WTC11 (cell line): ENCODE measurements around the gene FAM156A. TPM values are rescaled to one million over a fixed set of nuclear protein-coding genes. Genes with fewer than 3 reads are reported as not detected.

ENCODE experiments used
- ATAC-seq: fragments of 200-7000 bp; cut with Tn5 transposase; 2 replicates; pipeline ENCODE4 v1.10.0; 2021; ENCODE audit warnings: mild to moderate bottlenecking, moderate library complexity
- CTCF ChIA-PET: fragments of 300-600 bp; sonication (Branson Sonifier 250); formaldehyde crosslinking; loops from one replicate; lab custom pipeline; 2021; ENCODE audit warnings: antibody characterized with exemption; lab: Charles Lee
- POLR2A ChIA-PET: fragments of 350-600 bp; sonication (Branson Sonifier 250); formaldehyde crosslinking; loops from one replicate; lab custom pipeline; 2021; ENCODE audit warnings: antibody characterized with exemption; lab: Charles Lee
- DNase-seq: peaks from one replicate; pipeline ENCODE4 v3.0.0; 2021; ENCODE audit warnings: low spot score
- H3K27ac Mint-ChIP-seq: 2 replicates; pipeline ENCODE4 v1.8.0; 2021; ENCODE audit warnings: mixed read lengths
- H3K27me3 Mint-ChIP-seq: 2 replicates; pipeline ENCODE4 v1.8.0; 2021; ENCODE audit warnings: low read depth, mild to moderate bottlenecking, moderate library complexity, mixed read lengths
- H3K36me3 Mint-ChIP-seq: 2 replicates; pipeline ENCODE4 v1.8.0; 2021; ENCODE audit warnings: mixed read lengths
- H3K4me1 Mint-ChIP-seq: 2 replicates; pipeline ENCODE4 v1.8.0; 2022; ENCODE audit warnings: mixed read lengths
- H3K4me3 Mint-ChIP-seq: 2 replicates; pipeline ENCODE4 v1.8.0; 2021; ENCODE audit warnings: mild to moderate bottlenecking, moderate library complexity, mixed read lengths
- H3K9me3 Mint-ChIP-seq: 2 replicates; pipeline ENCODE4 v1.8.0; 2021; ENCODE audit warnings: mixed read lengths
- EMX1 ChIP-seq: fragments of 250-450 bp; sonication (Bioruptor Pico); IDR thresholded peaks from 2 replicates; pipeline ENCODE4 v1.8.0; 2021; ENCODE audit warnings: mild to moderate bottlenecking
- GRHL2 ChIP-seq: fragments of 250-450 bp; sonication (Bioruptor Pico); IDR thresholded peaks from 2 replicates; pipeline ENCODE4 v1.8.0; 2022; ENCODE audit warnings: mild to moderate bottlenecking, moderate library complexity; ENCODE audit not compliant: insufficient replicate concordance, severe bottlenecking
- HMGA2 ChIP-seq: fragments of 250-450 bp; sonication (Bioruptor Pico); IDR thresholded peaks from 2 replicates; pipeline ENCODE4 v1.4.0; 2021; ENCODE audit warnings: mild to moderate bottlenecking, moderate library complexity
- NFYB ChIP-seq: sonication (generic); formaldehyde crosslinking; conservative IDR thresholded peaks from 2 replicates; pipeline ENCODE4 v1.8.0; 2022; ENCODE audit warnings: low read depth, missing genetic modification reagents
- NR2C2 ChIP-seq: sonication (generic); formaldehyde crosslinking; IDR thresholded peaks from 2 replicates; pipeline ENCODE4 v1.8.0; 2022; ENCODE audit warnings: mild to moderate bottlenecking, missing genetic modification reagents
- SP1 ChIP-seq: sonication (generic); formaldehyde crosslinking; conservative IDR thresholded peaks from 2 replicates; pipeline ENCODE4 v1.8.1; 2022; ENCODE audit warnings: missing genetic modification reagents
- TCF7 ChIP-seq: sonication (generic); formaldehyde crosslinking; IDR thresholded peaks from 2 replicates; pipeline ENCODE4 v1.8.0; 2022; ENCODE audit warnings: mild to moderate bottlenecking, low read depth, missing genetic modification reagents, moderate library complexity
- ZNF219 ChIP-seq: sonication (generic); formaldehyde crosslinking; IDR thresholded peaks from 2 replicates; pipeline ENCODE4 v1.8.0; 2023; ENCODE audit warnings: missing genetic modification reagents, mild to moderate bottlenecking, borderline replicate concordance
- ZNF423 ChIP-seq: fragments of 250-450 bp; sonication (Bioruptor Pico); IDR thresholded peaks from 2 replicates; pipeline ENCODE4 v2.1.2; 2022; ENCODE audit warnings: mild to moderate bottlenecking, moderate library complexity
- total RNA-seq: library from RNA; stranded (reverse); gene quantifications from 3 replicates; pipeline ENCODE4 v1.2.3, GENCODE V29; 2021
- TF ChIP-seq, protein P1 (sequence below): sonication (generic); formaldehyde crosslinking; IDR thresholded peaks from 2 replicates; pipeline ENCODE4 v1.8.1; 2022; ENCODE audit warnings: missing genetic modification reagents, borderline replicate concordance
- TF ChIP-seq, protein P2 (sequence below): sonication (generic); formaldehyde crosslinking; IDR thresholded peaks from 2 replicates; pipeline ENCODE4 v1.8.1; 2022; ENCODE audit warnings: low read depth, mild to moderate bottlenecking, moderate library complexity, missing genetic modification reagents, borderline replicate concordance
- TF ChIP-seq, protein P3 (sequence below): sonication (generic); formaldehyde crosslinking; IDR thresholded peaks from 2 replicates; pipeline ENCODE4 v1.8.1; 2023; ENCODE audit warnings: mild to moderate bottlenecking, moderate library complexity, missing genetic modification reagents
- TF ChIP-seq, protein P4 (sequence below): sonication (generic); formaldehyde crosslinking; IDR thresholded peaks from 2 replicates; pipeline ENCODE4 v1.8.0; 2023; ENCODE audit warnings: missing genetic modification reagents, mild to moderate bottlenecking, borderline replicate concordance
- TF ChIP-seq, protein P5 (sequence below): sonication (generic); formaldehyde crosslinking; IDR thresholded peaks from 2 replicates; pipeline ENCODE4 v1.8.1; 2022; ENCODE audit warnings: mild to moderate bottlenecking, moderate library complexity, missing genetic modification reagents
- TF ChIP-seq, protein P6 (sequence below): fragments of 200-600 bp; IDR thresholded peaks from 2 replicates; pipeline ENCODE4 v1.8.0; 2022; ENCODE audit warnings: antibody characterized with exemption
- TF ChIP-seq, protein P7 (sequence below): sonication (generic); formaldehyde crosslinking; conservative IDR thresholded peaks from 2 replicates; pipeline ENCODE4 v1.8.1; 2022; ENCODE audit warnings: mild to moderate bottlenecking, missing genetic modification reagents
- TF ChIP-seq, protein P8 (sequence below): sonication (generic); formaldehyde crosslinking; IDR thresholded peaks from 2 replicates; pipeline ENCODE4 v1.8.1; 2023; ENCODE audit warnings: mild to moderate bottlenecking, missing genetic modification reagents

FAM156A gene
- total RNA-seq, 1 experiment from 2014 or later = 15.3 TPM

DNA sequence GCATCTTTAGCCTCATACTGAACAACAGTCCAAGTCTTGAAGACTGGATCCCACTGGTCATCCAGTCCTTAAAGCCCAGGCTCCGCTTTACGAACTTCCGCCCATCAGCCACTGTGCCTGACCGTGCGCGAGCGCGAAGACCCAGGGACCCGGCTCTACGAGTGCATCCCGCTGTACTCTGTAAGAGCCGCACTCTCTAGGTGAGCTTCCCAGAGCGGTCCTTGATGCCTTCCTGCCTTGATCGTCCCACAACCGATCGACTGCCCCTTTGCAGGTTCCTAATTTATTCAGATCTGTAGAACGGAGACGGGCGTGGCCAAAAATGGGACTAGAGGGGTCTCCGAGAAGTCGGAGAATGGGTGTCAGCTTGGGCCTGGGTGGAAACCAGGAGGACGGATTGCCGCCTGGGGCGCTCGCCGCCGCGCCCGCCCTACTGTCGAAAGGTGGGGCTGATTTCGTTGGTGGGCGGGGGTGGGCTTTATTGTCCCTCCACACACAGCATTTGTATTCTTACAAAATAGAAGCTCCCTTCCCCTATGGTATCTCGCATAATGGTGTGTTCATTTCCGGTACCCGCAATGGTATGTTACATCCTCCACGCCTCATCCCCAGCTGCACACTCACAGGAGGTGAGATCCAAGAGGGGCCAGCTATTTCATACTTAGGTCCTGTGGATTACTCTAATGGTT, 42.3 kb upstream of the FAM156A start (continued):
- TF ChIP-seq, protein P1, sequence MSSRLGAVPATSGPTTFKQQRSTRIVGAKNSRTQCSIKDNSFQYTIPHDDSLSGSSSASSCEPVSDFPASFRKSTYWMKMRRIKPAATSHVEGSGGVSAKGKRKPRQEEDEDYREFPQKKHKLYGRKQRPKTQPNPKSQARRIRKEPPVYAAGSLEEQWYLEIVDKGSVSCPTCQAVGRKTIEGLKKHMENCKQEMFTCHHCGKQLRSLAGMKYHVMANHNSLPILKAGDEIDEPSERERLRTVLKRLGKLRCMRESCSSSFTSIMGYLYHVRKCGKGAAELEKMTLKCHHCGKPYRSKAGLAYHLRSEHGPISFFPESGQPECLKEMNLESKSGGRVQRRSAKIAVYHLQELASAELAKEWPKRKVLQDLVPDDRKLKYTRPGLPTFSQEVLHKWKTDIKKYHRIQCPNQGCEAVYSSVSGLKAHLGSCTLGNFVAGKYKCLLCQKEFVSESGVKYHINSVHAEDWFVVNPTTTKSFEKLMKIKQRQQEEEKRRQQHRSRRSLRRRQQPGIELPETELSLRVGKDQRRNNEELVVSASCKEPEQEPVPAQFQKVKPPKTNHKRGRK (CRISPR knock-in tag) = no peak
- TF ChIP-seq, protein P2, sequence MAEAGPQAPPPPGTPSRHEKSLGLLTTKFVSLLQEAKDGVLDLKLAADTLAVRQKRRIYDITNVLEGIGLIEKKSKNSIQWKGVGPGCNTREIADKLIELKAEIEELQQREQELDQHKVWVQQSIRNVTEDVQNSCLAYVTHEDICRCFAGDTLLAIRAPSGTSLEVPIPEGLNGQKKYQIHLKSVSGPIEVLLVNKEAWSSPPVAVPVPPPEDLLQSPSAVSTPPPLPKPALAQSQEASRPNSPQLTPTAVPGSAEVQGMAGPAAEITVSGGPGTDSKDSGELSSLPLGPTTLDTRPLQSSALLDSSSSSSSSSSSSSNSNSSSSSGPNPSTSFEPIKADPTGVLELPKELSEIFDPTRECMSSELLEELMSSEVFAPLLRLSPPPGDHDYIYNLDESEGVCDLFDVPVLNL = no peak
- TF ChIP-seq, protein P3, sequence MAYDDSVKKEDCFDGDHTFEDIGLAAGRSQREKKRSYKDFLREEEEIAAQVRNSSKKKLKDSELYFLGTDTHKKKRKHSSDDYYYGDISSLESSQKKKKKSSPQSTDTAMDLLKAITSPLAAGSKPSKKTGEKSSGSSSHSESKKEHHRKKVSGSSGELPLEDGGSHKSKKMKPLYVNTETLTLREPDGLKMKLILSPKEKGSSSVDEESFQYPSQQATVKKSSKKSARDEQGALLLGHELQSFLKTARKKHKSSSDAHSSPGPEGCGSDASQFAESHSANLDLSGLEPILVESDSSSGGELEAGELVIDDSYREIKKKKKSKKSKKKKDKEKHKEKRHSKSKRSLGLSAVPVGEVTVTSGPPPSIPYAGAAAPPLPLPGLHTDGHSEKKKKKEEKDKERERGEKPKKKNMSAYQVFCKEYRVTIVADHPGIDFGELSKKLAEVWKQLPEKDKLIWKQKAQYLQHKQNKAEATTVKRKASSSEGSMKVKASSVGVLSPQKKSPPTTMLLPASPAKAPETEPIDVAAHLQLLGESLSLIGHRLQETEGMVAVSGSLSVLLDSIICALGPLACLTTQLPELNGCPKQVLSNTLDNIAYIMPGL (CRISPR knock-in tag) = no peak

DNA sequence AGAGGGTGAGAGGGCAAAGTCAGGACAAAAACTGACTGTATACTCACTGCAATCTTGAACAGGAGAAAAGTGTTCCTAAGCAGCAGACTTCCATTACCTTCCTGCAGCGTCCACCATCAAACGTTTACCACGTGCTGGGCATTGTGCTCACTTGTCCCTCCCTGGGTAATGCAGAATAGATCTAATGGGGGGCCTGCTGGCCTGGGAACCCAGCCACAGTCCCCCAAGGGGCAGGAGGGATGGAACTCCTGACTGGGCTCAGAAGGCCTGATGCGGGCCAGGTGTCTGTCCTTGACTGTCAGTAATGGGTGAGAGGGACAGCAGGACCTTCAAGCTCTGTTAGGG, 37.6 kb upstream of the FAM156A start:
- POLR2A ChIA-PET = interaction anchor here (1.0 to 1.4 kb wide), 2 partner anchors 75 to 93 kb away, joined by 3 read pairs; no protein-coding TSS in a partner anchor

DNA sequence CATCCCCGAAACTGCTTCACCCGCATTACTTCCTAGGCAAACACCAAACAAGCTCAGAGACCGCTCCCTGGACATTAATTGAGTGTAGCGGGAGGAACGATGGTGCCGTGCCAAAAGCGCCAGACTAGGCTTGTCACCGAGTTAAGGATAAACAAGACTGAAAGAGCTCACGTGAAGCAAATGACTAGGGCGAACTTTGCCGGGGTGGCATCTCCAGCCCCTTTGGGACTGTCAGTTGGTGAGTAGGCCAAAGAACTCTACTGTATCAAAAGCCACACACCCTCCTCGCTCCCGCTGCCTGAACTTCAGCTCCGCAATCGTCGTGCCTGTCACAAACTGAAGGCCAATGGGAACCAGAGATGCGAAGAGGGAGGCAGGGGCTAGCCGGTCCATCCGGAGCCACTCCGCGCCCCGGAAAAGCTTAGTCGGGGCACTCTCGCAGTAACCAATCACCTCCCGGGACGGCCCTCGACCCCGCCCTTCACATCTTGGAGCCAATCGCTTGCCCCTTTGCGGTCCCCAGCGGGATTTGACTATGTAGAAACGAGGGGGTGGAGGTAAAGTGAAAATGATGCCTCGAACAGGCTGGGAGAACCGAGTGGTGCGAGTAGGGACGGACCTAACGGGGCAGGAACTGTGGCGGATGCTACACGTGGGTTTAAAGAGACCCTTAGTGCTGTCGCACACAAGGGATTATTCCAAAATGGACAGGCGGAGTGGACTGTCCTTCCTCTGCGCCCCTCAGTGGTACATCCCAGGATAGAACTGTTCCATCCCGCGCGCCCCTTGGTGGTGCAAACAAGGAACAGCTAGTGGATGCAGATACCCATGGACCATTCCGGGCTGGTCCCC, 37.0 kb upstream of the FAM156A start:
- peak overlapping the region; percentile 90 for H3K4me3 Mint-ChIP-seq
- POLR2A ChIA-PET = interaction anchor here (1.0 to 1.4 kb wide), 2 partner anchors 75 to 93 kb away, joined by 3 read pairs; no protein-coding TSS in a partner anchor
- peak; percentile 98 for ATAC-seq
- DNase-seq = peak; percentile 91
- H3K27me3 Mint-ChIP-seq = peaks cover 17% of the 10 kb centered on the region
- CTCF ChIA-PET = interaction anchor here (0.5 to 1.8 kb wide), 14 partner anchors 8 to 388 kb away, joined by 3 to 10 read pairs (median 4); no protein-coding TSS in a partner anchor
- no peaks in the 10 kb centered on the region for H3K9me3 Mint-ChIP-seq
- H3K4me1 Mint-ChIP-seq = peaks cover 13% of the 10 kb centered on the region
- no peaks in the 10 kb centered on the region for H3K36me3 Mint-ChIP-seq
- H3K27ac Mint-ChIP-seq = peak overlapping the region; percentile 96
- TF ChIP-seq, protein P4, sequence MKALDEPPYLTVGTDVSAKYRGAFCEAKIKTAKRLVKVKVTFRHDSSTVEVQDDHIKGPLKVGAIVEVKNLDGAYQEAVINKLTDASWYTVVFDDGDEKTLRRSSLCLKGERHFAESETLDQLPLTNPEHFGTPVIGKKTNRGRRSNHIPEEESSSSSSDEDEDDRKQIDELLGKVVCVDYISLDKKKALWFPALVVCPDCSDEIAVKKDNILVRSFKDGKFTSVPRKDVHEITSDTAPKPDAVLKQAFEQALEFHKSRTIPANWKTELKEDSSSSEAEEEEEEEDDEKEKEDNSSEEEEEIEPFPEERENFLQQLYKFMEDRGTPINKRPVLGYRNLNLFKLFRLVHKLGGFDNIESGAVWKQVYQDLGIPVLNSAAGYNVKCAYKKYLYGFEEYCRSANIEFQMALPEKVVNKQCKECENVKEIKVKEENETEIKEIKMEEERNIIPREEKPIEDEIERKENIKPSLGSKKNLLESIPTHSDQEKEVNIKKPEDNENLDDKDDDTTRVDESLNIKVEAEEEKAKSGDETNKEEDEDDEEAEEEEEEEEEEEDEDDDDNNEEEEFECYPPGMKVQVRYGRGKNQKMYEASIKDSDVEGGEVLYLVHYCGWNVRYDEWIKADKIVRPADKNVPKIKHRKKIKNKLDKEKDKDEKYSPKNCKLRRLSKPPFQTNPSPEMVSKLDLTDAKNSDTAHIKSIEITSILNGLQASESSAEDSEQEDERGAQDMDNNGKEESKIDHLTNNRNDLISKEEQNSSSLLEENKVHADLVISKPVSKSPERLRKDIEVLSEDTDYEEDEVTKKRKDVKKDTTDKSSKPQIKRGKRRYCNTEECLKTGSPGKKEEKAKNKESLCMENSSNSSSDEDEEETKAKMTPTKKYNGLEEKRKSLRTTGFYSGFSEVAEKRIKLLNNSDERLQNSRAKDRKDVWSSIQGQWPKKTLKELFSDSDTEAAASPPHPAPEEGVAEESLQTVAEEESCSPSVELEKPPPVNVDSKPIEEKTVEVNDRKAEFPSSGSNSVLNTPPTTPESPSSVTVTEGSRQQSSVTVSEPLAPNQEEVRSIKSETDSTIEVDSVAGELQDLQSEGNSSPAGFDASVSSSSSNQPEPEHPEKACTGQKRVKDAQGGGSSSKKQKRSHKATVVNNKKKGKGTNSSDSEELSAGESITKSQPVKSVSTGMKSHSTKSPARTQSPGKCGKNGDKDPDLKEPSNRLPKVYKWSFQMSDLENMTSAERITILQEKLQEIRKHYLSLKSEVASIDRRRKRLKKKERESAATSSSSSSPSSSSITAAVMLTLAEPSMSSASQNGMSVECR (CRISPR knock-in tag) = no peak
- peak; percentile 40; the same call in 1 of the 2 replicates for TF ChIP-seq SP1
- no peak for TF ChIP-seq ZNF423 (CRISPR knock-in tag)
- TF ChIP-seq HMGA2 (CRISPR knock-in tag) = no peak
- peak; percentile 74 for TF ChIP-seq NR2C2 (CRISPR knock-in tag)
- TF ChIP-seq, protein P5, sequence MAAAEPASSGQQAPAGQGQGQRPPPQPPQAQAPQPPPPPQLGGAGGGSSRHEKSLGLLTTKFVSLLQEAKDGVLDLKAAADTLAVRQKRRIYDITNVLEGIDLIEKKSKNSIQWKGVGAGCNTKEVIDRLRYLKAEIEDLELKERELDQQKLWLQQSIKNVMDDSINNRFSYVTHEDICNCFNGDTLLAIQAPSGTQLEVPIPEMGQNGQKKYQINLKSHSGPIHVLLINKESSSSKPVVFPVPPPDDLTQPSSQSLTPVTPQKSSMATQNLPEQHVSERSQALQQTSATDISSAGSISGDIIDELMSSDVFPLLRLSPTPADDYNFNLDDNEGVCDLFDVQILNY (CRISPR knock-in tag) = no peak
- TF ChIP-seq, protein P6, sequence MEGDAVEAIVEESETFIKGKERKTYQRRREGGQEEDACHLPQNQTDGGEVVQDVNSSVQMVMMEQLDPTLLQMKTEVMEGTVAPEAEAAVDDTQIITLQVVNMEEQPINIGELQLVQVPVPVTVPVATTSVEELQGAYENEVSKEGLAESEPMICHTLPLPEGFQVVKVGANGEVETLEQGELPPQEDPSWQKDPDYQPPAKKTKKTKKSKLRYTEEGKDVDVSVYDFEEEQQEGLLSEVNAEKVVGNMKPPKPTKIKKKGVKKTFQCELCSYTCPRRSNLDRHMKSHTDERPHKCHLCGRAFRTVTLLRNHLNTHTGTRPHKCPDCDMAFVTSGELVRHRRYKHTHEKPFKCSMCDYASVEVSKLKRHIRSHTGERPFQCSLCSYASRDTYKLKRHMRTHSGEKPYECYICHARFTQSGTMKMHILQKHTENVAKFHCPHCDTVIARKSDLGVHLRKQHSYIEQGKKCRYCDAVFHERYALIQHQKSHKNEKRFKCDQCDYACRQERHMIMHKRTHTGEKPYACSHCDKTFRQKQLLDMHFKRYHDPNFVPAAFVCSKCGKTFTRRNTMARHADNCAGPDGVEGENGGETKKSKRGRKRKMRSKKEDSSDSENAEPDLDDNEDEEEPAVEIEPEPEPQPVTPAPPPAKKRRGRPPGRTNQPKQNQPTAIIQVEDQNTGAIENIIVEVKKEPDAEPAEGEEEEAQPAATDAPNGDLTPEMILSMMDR = peak; percentile 25; the same call in 1 of the 2 replicates
- peak; percentile 48 for TF ChIP-seq NFYB
- no peak for TF ChIP-seq ZNF219

More for the DNA sequence above, 37.6 kb upstream of the FAM156A start:
- Mint-ChIP-seq H3K4me1 (peaks cover 13% of the 10 kb centered on the region), H3K9me3 (no peaks in the 10 kb centered on the region), H3K27ac (no peak overlapping the region), H3K27me3 (peaks cover 23% of the 10 kb centered on the region), H3K36me3 (no peaks in the 10 kb centered on the region), H3K4me3 (peak overlapping the region; percentile 90)
- TF ChIP-seq EMX1 (no peak), GRHL2 (CRISPR knock-in tag) (no peak), TCF7 (CRISPR knock-in tag) (no peak)
- TF ChIP-seq, protein P7, sequence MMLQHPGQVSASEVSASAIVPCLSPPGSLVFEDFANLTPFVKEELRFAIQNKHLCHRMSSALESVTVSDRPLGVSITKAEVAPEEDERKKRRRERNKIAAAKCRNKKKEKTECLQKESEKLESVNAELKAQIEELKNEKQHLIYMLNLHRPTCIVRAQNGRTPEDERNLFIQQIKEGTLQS (CRISPR knock-in tag) = no peak
- TF ChIP-seq, protein P8, sequence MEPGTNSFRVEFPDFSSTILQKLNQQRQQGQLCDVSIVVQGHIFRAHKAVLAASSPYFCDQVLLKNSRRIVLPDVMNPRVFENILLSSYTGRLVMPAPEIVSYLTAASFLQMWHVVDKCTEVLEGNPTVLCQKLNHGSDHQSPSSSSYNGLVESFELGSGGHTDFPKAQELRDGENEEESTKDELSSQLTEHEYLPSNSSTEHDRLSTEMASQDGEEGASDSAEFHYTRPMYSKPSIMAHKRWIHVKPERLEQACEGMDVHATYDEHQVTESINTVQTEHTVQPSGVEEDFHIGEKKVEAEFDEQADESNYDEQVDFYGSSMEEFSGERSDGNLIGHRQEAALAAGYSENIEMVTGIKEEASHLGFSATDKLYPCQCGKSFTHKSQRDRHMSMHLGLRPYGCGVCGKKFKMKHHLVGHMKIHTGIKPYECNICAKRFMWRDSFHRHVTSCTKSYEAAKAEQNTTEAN (CRISPR knock-in tag) = no peak
- no peak for ATAC-seq
- no peak for DNase-seq
- CTCF ChIA-PET = interaction anchor here (0.5 to 1.8 kb wide), 11 partner anchors 8 to 371 kb away, joined by 3 to 10 read pairs (median 4); no protein-coding TSS in a partner anchor
